ENCODE results near the gene TSNAX. TPM values are rescaled to one million over a fixed set of nuclear protein-coding genes. Genes with fewer than 3 reads are reported as not detected.
A peak's percentile ranks its signal among the peaks of the same experiment; 100 is the strongest.

The TSNAX gene
- total RNA-seq, 1 donor, result 44.5 TPM

DNA sequence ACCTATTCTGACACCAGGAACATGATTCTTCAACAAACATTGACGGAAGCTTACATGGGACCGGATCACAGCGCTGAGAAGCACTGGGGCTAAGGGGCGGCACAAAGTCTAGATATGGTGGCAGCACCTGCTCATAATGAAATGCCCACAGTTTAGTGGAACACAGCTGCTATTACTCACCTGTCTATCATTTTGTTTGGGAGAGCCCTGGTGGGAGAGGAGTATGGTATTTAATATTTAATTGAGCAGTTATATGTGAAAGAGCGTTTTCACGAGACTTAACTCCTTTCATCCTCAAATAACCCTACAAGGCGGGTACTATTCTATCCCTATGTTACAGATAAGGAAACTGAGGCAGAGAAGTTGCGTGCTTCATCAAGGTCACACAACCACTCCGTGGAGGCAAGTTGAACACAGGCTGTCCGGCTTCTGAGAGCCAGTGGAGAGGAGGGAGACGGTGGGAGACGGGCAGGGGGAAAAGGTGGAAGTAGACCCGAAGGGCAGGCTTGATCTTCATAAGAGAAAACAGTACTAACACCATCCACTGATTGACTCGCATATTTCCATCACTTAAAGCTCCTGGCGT is 790 bp upstream of the TSNAX start:
- no peak for TF ChIP-seq CTCF (IDR thresholded peaks at IDR 0.05; ENCODE audit: extremely low read depth, low read depth, low read length)
- Histone ChIP-seq H3K4me2 (ENCODE audit: insufficient read depth, low read length) (peak overlapping the region; percentile 91), H3K9me3 (ENCODE audit: low read depth, low read length) (no peaks in the 10 kb centered on the region), H4K20me1 (ENCODE audit: insufficient read depth, low read length) (peaks cover 5% of the 10 kb centered on the region), H3K4me1 (ENCODE audit: insufficient read depth, low read length) (peaks cover 19% of the 10 kb centered on the region), H3K27ac (ENCODE audit: low read depth, low read length) (peak overlapping the region; percentile 97), H3K4me3 (ENCODE audit: insufficient read depth, low read length) (peak overlapping the region; percentile 81), H3K79me2 (ENCODE audit: insufficient read depth, low read length) (peaks cover 37% of the 10 kb centered on the region), H2AFZ (ENCODE audit: low read length) (peak overlapping the region; percentile 95), H3K36me3 (ENCODE audit: insufficient read depth, low read length) (peaks cover 4% of the 10 kb centered on the region), H3K27me3 (ENCODE audit: insufficient read depth, low read length) (no peaks in the 10 kb centered on the region)
- no peak for DNase-seq (ENCODE audit: insufficient read length, low spot score, missing footprints)

DNA sequence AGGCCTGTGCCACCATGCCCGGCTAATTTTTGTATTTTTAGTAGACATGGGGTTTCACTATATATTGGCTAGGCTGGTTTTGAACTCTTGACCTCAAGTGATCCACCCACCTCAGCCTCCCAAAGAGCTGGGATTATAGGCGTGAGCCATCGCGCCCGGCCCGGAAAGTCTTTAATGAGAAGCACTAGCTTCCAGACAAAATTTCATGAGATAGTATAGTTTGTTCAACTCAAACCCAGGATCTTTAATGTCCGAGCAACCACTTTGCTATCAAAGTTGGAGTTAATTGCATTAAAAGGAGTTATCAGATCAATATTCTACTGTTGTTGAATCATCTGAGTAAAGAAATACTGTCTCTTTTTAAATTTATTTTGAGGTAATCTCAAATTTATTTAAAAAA is 4.8 kb downstream of the TSNAX start:
- Histone ChIP-seq H3K27ac (ENCODE audit: low read depth, low read length) (no peak overlapping the region), H4K20me1 (ENCODE audit: insufficient read depth, low read length) (peaks cover 5% of the 10 kb centered on the region), H3K4me2 (ENCODE audit: insufficient read depth, low read length) (no peak overlapping the region), H3K4me3 (ENCODE audit: insufficient read depth, low read length) (no peak overlapping the region), H3K9me3 (ENCODE audit: low read depth, low read length) (no peaks in the 10 kb centered on the region), H3K4me1 (ENCODE audit: insufficient read depth, low read length) (peaks cover 12% of the 10 kb centered on the region), H2AFZ (ENCODE audit: low read length) (no peak overlapping the region), H3K27me3 (ENCODE audit: insufficient read depth, low read length) (no peaks in the 10 kb centered on the region), H3K79me2 (ENCODE audit: insufficient read depth, low read length) (peaks cover 74% of the 10 kb centered on the region), H3K36me3 (ENCODE audit: insufficient read depth, low read length) (peaks cover 10% of the 10 kb centered on the region)
- no peak for TF ChIP-seq CTCF (IDR thresholded peaks at IDR 0.05; ENCODE audit: extremely low read depth, low read depth, low read length)
- no peak for DNase-seq (ENCODE audit: insufficient read length, low spot score, missing footprints)

DNA sequence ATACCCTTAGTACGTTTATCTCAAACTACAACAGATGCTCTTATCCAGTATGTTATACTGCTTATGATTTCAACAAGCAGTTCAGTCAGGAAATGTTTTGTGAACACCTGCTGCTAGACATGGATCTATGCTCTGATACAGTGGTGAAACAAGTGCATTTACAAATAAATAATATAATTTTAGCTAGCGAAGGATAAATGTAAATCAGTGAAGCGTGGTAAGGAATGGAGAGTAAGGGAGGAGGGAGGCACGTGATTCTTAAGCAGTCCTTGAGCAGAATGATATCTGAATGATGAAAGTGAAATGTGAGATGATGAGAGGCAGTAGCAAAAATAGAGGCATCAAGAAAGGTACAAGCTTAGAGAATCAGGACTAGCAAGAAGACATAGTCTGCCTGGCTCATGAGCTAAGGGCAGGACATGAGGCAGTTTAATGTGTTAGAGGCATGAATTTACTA is 6.3 kb downstream of the TSNAX start:
- H3K9me3 ChIP-seq (ENCODE audit: low read depth, low read length), result no peaks in the 10 kb centered on the region
- H3K4me1 ChIP-seq (ENCODE audit: insufficient read depth, low read length), result peaks cover 3% of the 10 kb centered on the region
- no peak overlapping the region for H3K4me2 ChIP-seq (ENCODE audit: insufficient read depth, low read length)
- peaks cover 71% of the 10 kb centered on the region for H3K79me2 ChIP-seq (ENCODE audit: insufficient read depth, low read length)
- no peak overlapping the region for H3K27ac ChIP-seq (ENCODE audit: low read depth, low read length)
- peaks cover 5% of the 10 kb centered on the region for H4K20me1 ChIP-seq (ENCODE audit: insufficient read depth, low read length)
- H3K4me3 ChIP-seq (ENCODE audit: insufficient read depth, low read length), result no peak overlapping the region
- no peak overlapping the region for H2AFZ ChIP-seq (ENCODE audit: low read length)
- H3K36me3 ChIP-seq (ENCODE audit: insufficient read depth, low read length), result peaks cover 10% of the 10 kb centered on the region
- DNase-seq (ENCODE audit: insufficient read length, low spot score, missing footprints), result no peak
- no peak for TF ChIP-seq CTCF (IDR thresholded peaks at IDR 0.05; ENCODE audit: extremely low read depth, low read depth, low read length)
- H3K27me3 ChIP-seq (ENCODE audit: insufficient read depth, low read length), result no peaks in the 10 kb centered on the region

GRCh38 chr1:231536099-231536498 is 7.6 kb downstream of the TSNAX start:
- no peak for TF ChIP-seq CTCF (IDR thresholded peaks at IDR 0.05; ENCODE audit: extremely low read depth, low read depth, low read length)
- no peak overlapping the region for H3K27ac ChIP-seq (ENCODE audit: low read depth, low read length)
- no peak overlapping the region for H3K4me3 ChIP-seq (ENCODE audit: insufficient read depth, low read length)
- H3K9me3 ChIP-seq (ENCODE audit: low read depth, low read length), result no peaks in the 10 kb centered on the region
- no peak overlapping the region for H3K4me2 ChIP-seq (ENCODE audit: insufficient read depth, low read length)
- H2AFZ ChIP-seq (ENCODE audit: low read length), result no peak overlapping the region
- no peaks in the 10 kb centered on the region for H3K27me3 ChIP-seq (ENCODE audit: insufficient read depth, low read length)
- no peaks in the 10 kb centered on the region for H3K4me1 ChIP-seq (ENCODE audit: insufficient read depth, low read length)
- H3K79me2 ChIP-seq (ENCODE audit: insufficient read depth, low read length), result peaks cover 66% of the 10 kb centered on the region
- H4K20me1 ChIP-seq (ENCODE audit: insufficient read depth, low read length), result no peaks in the 10 kb centered on the region
- no peak for DNase-seq (ENCODE audit: insufficient read length, low spot score, missing footprints)
- peaks cover 12% of the 10 kb centered on the region for H3K36me3 ChIP-seq (ENCODE audit: insufficient read depth, low read length)
